ENCODE results near the gene PRR15. TPM values are rescaled to one million over a fixed set of nuclear protein-coding genes. Genes with fewer than 3 reads are reported as not detected.
"Not testable (repeated sequence)": the region's sequence is repeated elsewhere in the genome, so short reads cannot be mapped to it uniquely, and the experiment has no call there.

The PRR15 gene
- total RNA-seq, 1 donor from 2014 or later: not detected

- H3K27ac Mint-ChIP-seq (ENCODE audit: unreplicated experiment): no peak overlapping the region
- H3K36me3 Mint-ChIP-seq (ENCODE audit: unreplicated experiment): peaks cover 9% of the 10 kb centered on the region
- DNase-seq: no peak
- H3K4me1 Mint-ChIP-seq (ENCODE audit: low read depth, unreplicated experiment): no peaks in the 10 kb centered on the region
- TF ChIP-seq CTCF (IDR thresholded peaks at IDR 0.05; ENCODE audit: partially characterized antibody, unreplicated experiment): no peak
- peaks cover 3% of the 10 kb centered on the region for H3K27me3 Mint-ChIP-seq (ENCODE audit: unreplicated experiment)
- H3K9me3 Mint-ChIP-seq (ENCODE audit: unreplicated experiment): peaks cover 7% of the 10 kb centered on the region
- H3K4me3 Mint-ChIP-seq (ENCODE audit: unreplicated experiment): no peak overlapping the region
Observed at GRCh38 chr7:29527505-29528108, 36.0 kb upstream of the PRR15 start.

- not testable (repeated sequence) for H3K9me3 Mint-ChIP-seq (ENCODE audit: unreplicated experiment); H3K27ac Mint-ChIP-seq (ENCODE audit: unreplicated experiment); DNase-seq
Observed at GRCh38 chr7:29528526-29528925, 35.1 kb upstream of the PRR15 start.

GRCh38 chr7:29538389-29538788 is 25.2 kb upstream of the PRR15 start:
- DNase-seq: no peak
- no peaks in the 10 kb centered on the region for H3K4me1 Mint-ChIP-seq (ENCODE audit: low read depth, unreplicated experiment)
- no peak overlapping the region for H3K27ac Mint-ChIP-seq (ENCODE audit: unreplicated experiment)
- H3K9me3 Mint-ChIP-seq (ENCODE audit: unreplicated experiment): peaks cover 2% of the 10 kb centered on the region
- no peaks in the 10 kb centered on the region for H3K27me3 Mint-ChIP-seq (ENCODE audit: unreplicated experiment)
- H3K36me3 Mint-ChIP-seq (ENCODE audit: unreplicated experiment): peaks cover 8% of the 10 kb centered on the region
- TF ChIP-seq CTCF (IDR thresholded peaks at IDR 0.05; ENCODE audit: partially characterized antibody, unreplicated experiment): no peak
- no peak overlapping the region for H3K4me3 Mint-ChIP-seq (ENCODE audit: unreplicated experiment)

More at GRCh38 chr7:29528526-29528925, 35.1 kb upstream of the PRR15 start:
- not testable (repeated sequence) for H3K4me1 Mint-ChIP-seq (ENCODE audit: low read depth, unreplicated experiment); H3K36me3 Mint-ChIP-seq (ENCODE audit: unreplicated experiment); H3K4me3 Mint-ChIP-seq (ENCODE audit: unreplicated experiment); H3K27me3 Mint-ChIP-seq (ENCODE audit: unreplicated experiment)

- Mint-ChIP-seq H3K4me3 (ENCODE audit: unreplicated experiment) (no peak overlapping the region), H3K27me3 (ENCODE audit: unreplicated experiment) (no peaks in the 10 kb centered on the region), H3K27ac (ENCODE audit: unreplicated experiment) (no peak overlapping the region), H3K4me1 (ENCODE audit: low read depth, unreplicated experiment) (no peaks in the 10 kb centered on the region), H3K36me3 (ENCODE audit: unreplicated experiment) (peaks cover 9% of the 10 kb centered on the region), H3K9me3 (ENCODE audit: unreplicated experiment) (peaks cover 2% of the 10 kb centered on the region)
- no peak for DNase-seq
- no peak for TF ChIP-seq CTCF (IDR thresholded peaks at IDR 0.05; ENCODE audit: partially characterized antibody, unreplicated experiment)
Observed at GRCh38 chr7:29539471-29539870, 24.2 kb upstream of the PRR15 start.

GRCh38 chr7:29547421-29547820 is 16.2 kb upstream of the PRR15 start:
- H3K9me3 Mint-ChIP-seq (ENCODE audit: unreplicated experiment): no peaks in the 10 kb centered on the region
- H3K27me3 Mint-ChIP-seq (ENCODE audit: unreplicated experiment): no peaks in the 10 kb centered on the region
- no peaks in the 10 kb centered on the region for H3K4me1 Mint-ChIP-seq (ENCODE audit: low read depth, unreplicated experiment)
- TF ChIP-seq CTCF (IDR thresholded peaks at IDR 0.05; ENCODE audit: partially characterized antibody, unreplicated experiment): no peak
- DNase-seq: no peak
- peaks cover 9% of the 10 kb centered on the region for H3K36me3 Mint-ChIP-seq (ENCODE audit: unreplicated experiment)
- no peak overlapping the region for H3K27ac Mint-ChIP-seq (ENCODE audit: unreplicated experiment)
- no peak overlapping the region for H3K4me3 Mint-ChIP-seq (ENCODE audit: unreplicated experiment)

All from glutamatergic neuron (in vitro differentiated cells).